Ishikawa (cell line): ENCODE results near the gene TBC1D5.

Source experiments
- CEBPB ChIP-seq: IDR thresholded peaks from 2 replicates; pipeline ENCODE4 v1.6.1; 2012
- CREB1 ChIP-seq: IDR thresholded peaks from 2 replicates; pipeline ENCODE4 v1.6.1; 2012; ENCODE audit warnings: low read depth
- EGR1 ChIP-seq: IDR thresholded peaks from 2 replicates; pipeline ENCODE4 v1.6.1; 2012
- EP300 ChIP-seq: IDR thresholded peaks from 2 replicates; pipeline ENCODE4 v1.6.1; 2012; ENCODE audit warnings: borderline replicate concordance
- FOXM1 ChIP-seq: IDR thresholded peaks from 2 replicates; pipeline ENCODE4 v1.6.1; 2012; ENCODE audit warnings: low read depth, borderline replicate concordance
- MAX ChIP-seq: IDR thresholded peaks from 2 replicates; pipeline ENCODE4 v1.6.1; 2012
- NFIC ChIP-seq: IDR thresholded peaks from 2 replicates; pipeline ENCODE4 v1.6.1; 2012
- RAD21 ChIP-seq: IDR thresholded peaks from 2 replicates; pipeline ENCODE4 v1.6.1; 2012; ENCODE audit warnings: low read depth
- REST ChIP-seq: IDR thresholded peaks from 2 replicates; pipeline ENCODE4 v1.6.1; 2012; ENCODE audit warnings: low read depth, mild to moderate bottlenecking
- TAF1 ChIP-seq: IDR thresholded peaks from 2 replicates; pipeline ENCODE4 v1.6.1; 2012; ENCODE audit warnings: low read depth, mild to moderate bottlenecking
- TCF12 ChIP-seq: IDR thresholded peaks from 2 replicates; pipeline ENCODE4 v1.6.1; 2012; ENCODE audit warnings: low read depth
- TEAD4 ChIP-seq: IDR thresholded peaks from 2 replicates; pipeline ENCODE4 v1.6.1; 2012
- USF1 ChIP-seq: IDR thresholded peaks from 2 replicates; pipeline ENCODE4 v1.6.1; 2012
- YY1 ChIP-seq: IDR thresholded peaks from 2 replicates; pipeline ENCODE4 v1.6.1; 2012; ENCODE audit warnings: low read depth
- ZBTB7A ChIP-seq: IDR thresholded peaks from 2 replicates; pipeline ENCODE4 v1.6.1; 2012; ENCODE audit warnings: low read depth

TBC1D5 gene

GRCh38 chr3:17443142-17443541 is 299.3 kb downstream of the TBC1D5 start:
- TF ChIP-seq EP300 (no peak), MAX (no peak), TAF1 (no peak), FOXM1 (no peak), USF1 (no peak), NFIC (no peak), RAD21 (no peak), TCF12 (no peak), REST (no peak), CEBPB (no peak), ZBTB7A (no peak), TEAD4 (no peak), CREB1 (no peak), EGR1 (no peak), YY1 (no peak)

DNA sequence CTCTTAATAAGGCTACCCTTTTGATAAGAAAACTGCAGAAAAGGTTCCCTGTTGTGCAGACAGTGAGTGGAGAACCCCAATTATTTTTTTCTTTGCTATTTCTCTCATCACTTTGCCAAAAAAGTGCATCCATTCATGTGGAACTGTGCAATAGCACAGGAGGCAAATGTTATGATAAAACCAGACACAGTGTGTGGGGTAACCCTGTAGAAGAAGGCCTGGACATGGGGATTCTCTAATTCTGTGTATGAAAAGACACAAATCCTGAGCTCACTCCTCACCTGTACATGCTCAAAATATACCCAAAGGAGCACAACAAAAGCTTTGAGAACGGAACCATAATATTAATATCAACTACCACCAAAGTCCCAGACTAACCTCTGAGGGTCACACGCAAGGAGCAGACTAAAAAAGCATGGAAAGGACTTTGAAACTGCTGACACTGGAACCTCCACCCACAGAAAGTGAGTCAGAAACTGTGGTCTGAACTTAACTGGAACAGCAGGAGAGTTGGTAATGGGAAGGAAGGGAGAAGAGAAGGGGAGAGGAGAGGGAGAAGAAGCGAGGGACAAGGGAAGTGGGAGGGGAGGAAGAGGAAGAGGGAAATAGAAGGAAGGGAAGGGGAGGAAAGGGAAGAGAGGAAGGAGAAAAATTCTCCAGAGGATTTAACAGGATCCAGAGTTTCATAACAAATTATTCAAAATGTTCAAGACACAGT is 299.9 kb downstream of the TBC1D5 start:
- TF ChIP-seq TEAD4 = no peak
- TF ChIP-seq RAD21 = no peak
- no peak for TF ChIP-seq TCF12
- no peak for TF ChIP-seq ZBTB7A
- no peak for TF ChIP-seq TAF1
- TF ChIP-seq NFIC = no peak
- no peak for TF ChIP-seq CREB1
- TF ChIP-seq FOXM1 = no peak
- no peak for TF ChIP-seq YY1
- no peak for TF ChIP-seq EGR1
- TF ChIP-seq EP300 = no peak
- no peak for TF ChIP-seq CEBPB
- no peak for TF ChIP-seq MAX
- no peak for TF ChIP-seq USF1
- TF ChIP-seq REST = no peak

DNA sequence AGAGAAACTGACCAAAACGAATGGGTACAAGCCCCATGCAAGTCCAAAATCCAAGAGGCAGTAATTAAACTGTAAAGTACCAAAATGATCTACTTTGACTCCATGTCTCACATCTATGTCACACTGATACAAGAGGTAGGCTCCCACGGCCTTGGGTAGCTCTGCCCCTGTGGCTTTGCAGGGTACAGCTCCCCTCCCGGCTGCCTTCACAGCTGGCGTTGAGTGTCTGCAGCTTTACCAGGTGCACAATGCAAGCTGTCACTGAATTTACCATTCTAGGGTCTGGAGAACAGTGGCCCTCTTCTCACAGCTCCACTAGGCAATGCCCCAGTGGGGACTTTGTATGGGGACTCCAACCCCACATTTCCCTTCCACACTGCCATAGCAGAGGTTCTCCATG is 308.6 kb downstream of the TBC1D5 start:
- TF ChIP-seq TEAD4 = no peak
- no peak for TF ChIP-seq CREB1
- no peak for TF ChIP-seq EP300
- TF ChIP-seq TCF12 = no peak
- TF ChIP-seq MAX = no peak
- no peak for TF ChIP-seq TAF1
- no peak for TF ChIP-seq REST
- TF ChIP-seq NFIC = no peak
- no peak for TF ChIP-seq EGR1
- no peak for TF ChIP-seq CEBPB
- TF ChIP-seq ZBTB7A = no peak
- no peak for TF ChIP-seq FOXM1
- TF ChIP-seq USF1 = no peak
- TF ChIP-seq RAD21 = no peak
- no peak for TF ChIP-seq YY1

GRCh38 chr3:17432236-17432635 is 310.2 kb downstream of the TBC1D5 start:
- no peak for TF ChIP-seq CEBPB
- no peak for TF ChIP-seq ZBTB7A
- no peak for TF ChIP-seq RAD21
- no peak for TF ChIP-seq EP300
- no peak for TF ChIP-seq YY1
- TF ChIP-seq CREB1 = no peak
- TF ChIP-seq TEAD4 = no peak
- TF ChIP-seq EGR1 = no peak
- TF ChIP-seq NFIC = no peak
- no peak for TF ChIP-seq TAF1
- no peak for TF ChIP-seq USF1
- no peak for TF ChIP-seq REST
- TF ChIP-seq FOXM1 = no peak
